GM21367 (cell line): Measurements from ENCODE around the gene CLUH.
"Not testable (repeated sequence)": the region's sequence is repeated elsewhere in the genome, so short reads cannot be mapped to it uniquely, and the experiment has no call there.

Experiments used
- ATAC-seq: cut with Tn5 transposase; IDR thresholded peaks from one replicate; pipeline ENCODE4 v1.9.1; 2021; ENCODE audit not compliant: unreplicated experiment

CLUH gene

DNA sequence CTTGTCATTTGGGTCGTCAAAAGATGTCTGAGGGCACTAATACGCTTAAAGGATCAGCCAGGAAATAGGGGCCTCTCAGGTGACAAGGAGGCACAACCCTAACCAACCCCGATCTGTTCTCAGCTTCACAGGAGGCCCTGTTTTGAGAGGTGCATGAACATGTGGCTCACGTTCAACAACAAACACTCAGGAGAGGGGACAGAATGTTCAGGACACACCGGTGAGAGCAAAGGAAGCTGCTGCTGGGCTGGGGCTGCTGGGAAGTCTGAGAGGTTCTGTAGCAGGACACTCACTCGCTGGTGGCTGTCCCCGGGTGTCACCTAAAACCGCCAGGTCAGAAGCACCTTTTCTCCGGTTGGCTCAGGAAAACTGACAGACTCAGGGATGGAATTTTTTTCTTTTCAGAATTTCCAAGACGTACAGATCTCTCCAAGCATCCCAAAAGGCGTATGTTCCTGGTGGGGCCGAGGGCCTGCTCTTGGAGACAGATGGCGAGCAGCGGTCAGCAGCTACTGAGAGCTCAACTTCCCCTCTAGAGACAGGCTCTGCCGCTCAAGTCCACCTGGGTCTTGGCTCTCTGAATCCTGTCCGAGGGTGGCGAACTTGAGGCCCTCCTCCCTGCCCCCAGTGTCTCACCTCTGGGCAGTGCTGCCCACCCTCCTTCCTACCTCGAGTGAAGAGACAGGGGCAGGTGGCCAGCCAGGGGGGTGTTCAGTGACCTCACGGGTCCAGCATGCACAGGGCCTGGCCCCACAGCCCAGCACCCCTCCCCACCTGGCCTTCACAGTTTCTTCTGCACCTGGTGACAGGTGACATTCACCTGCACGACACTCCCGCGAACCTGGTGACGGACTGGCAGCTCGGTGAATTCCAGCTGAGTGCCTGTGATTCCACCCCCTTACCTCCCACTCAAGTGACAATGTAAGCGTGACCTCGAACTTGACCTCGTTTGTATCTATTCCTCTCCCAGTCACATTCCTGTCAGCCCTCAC lies 22.9 kb downstream of the CLUH start:
- ATAC-seq: no peak

DNA sequence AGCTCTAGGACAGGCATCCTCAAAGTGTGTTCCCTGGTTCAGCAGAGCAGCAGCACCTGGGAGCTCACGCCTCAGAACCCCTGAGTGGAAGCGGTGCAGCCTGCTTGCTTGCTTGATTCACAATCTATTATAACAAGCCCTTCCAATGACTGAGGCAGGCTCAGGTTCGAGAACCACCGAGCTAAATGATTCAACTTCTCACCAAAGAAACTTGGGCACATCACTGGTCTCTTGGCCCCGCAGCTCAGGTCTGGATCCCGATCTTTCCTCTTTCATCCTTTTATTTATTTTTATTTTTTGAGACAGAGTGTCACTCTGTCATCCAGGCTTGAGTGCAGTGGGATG lies 24.5 kb downstream of the CLUH start:
- ATAC-seq: no peak

DNA sequence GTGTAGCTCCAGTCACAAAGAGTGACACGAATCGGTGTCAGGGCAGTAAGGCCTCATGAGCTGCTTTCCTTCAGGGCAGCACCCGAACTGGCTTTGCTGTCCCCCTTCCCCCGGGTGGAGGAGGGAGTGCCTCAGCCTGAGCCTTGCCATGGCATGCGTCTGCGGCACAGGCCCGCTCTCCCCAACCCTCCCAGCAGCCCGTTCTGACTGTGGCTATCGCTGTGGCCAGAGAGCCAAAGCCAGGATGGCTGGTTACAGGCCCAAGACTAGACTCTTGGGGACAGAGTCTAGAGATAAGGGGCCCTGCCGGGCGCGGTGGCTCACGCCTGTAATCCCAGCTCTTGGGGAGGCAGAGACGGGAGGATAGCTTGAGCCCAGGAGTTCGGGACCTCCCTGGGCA lies 25.9 kb downstream of the CLUH start:
- no peak for ATAC-seq

DNA sequence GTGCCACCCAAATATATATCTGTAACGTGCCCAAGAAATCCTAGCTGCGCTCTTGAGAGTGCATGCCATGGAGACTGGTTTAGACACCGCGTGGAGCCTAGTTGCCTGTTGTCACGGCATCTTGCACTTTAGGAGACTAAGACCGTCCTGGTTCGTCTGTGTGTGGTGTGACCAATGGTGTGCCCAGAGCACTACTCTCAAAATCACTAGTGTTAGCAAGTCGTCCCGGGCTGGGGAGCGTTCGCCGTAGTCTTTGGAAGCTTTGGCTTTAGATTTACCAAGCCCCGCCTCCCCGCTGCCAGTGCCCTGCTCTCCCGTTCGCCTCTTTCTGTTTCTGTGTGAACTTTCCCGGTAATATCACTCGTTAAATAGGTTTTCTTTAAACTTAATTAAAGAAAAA lies 27.0 kb downstream of the CLUH start:
- ATAC-seq: no peak

DNA sequence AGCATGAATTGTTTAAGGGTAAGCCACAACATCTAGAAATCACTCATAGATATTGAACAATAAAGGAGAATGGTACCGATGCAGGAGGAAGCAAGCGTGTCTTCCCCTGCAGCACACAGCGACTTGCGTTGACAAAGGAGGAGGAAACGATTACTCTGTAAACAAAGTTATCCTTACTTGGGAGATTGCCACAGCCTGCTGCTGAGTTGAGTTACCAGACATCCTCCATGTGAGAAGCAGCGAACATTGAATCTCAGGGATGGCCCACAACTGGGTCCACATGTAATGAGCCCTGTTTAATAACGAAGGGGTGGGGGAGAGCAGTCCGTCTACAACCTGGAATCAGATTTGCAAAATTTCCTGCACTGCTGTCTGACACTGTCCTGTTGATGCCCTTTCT lies 27.7 kb downstream of the CLUH start:
- no peak for ATAC-seq

DNA sequence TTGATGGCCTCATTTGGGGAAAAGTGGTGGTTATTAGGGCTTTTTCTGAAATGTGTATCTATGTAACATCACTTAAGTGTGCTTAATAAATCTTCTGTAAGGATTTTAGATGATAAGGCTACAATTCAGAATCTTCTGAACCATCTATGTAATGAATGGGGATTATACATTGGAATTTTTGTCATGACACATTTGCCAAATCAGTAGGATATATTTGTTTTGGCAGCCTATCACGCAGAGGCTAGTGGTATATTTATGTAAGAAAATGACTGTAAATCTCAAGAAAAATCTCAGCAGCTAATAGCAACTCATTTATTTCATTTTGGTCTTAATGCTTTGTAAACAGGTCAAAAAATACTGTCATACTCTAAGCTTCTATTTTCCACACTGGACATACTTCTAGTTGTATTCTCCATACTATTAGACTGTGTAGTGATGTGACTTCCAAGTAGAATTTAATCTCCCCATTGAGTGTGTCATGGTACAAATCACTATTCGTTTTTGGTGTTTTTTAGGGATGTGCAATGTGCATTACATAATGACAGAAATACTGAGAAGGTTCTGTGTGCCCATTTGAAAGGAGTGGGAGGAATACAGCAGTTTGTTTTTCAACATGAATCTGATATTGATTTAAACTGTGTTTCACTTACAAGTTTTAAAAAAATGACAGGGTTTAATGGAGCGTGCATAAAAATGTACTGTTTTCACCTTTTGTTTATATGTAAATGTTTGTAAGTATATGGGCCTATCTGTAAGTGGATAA lies 29.2 kb downstream of the CLUH start:
- ATAC-seq: no peak

DNA sequence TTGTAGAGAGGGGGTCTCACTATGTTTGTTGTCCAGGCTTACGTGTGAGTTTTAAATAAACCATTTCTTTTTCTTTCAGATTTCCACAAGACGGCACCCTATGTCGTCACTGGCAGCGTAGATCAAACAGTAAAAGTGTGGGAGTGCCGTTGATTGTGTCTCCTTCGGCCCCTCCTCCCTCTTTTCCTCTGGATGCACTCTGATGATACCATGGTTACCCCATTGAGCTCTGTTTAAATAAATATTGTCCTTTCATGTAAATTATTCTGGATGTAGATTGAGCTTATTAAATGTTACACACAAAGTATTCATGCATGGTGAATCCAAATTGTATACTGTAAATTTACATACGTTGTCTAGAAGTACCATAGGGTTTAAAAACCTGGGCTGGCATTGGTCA lies 29.9 kb downstream of the CLUH start:
- ATAC-seq: no peak

DNA sequence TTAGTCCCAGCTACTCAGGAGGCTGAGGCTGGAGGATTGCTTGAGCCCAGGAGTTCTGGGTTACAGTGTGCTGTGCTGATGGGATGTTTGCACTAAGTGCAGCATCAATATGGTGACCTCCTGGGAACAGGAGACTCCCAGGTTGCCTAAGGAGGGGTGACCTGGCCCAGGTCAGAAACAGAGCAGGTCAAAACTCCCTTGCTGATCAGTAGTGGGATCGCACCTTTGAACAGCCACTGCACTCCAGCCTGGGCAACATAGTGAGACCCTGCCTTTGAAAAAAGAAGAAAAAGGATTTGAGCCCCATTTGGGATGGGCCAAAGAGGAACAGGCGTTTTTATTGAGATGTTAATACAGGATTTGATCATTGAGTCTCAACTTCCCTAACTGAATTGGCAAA lies 30.6 kb downstream of the CLUH start:
- ATAC-seq: no peak

DNA sequence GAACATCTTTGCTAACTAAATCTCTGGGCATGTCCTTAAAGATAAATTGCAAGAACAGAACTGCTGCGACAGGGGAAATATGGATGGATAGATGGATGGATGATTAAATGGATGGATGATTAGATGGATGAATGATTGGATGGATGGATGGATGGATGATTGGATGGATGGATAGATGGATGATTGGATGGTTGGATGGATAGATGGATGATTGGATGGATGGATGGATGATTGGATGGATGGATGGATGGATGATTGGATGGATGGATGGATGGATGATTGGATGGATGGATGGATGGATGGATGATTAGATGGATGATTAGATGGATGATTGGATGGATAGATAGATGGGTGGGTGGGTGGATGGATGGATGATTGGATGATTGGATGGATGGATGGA lies 32.3 kb downstream of the CLUH start:
- not testable (repeated sequence) for ATAC-seq

DNA sequence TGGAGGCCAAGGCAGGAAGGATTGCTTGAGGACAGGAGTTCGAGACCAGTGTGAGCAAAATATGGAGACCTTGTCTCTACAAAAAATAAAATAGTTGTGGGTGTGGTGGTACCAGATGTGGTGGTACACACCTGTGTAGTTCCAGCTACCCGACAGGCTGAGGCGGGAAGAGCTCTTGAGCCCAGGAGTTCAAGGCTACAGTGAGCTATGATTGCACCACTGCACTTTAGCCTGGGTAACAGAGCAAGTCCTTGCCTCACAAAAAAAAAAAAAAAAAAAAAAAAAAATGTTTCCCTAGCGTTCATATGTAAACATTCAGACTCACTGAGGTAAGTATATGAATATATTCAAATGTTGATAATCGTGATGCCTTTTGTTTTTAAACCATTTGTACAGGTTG lies 39.5 kb downstream of the CLUH start:
- no peak for ATAC-seq

DNA sequence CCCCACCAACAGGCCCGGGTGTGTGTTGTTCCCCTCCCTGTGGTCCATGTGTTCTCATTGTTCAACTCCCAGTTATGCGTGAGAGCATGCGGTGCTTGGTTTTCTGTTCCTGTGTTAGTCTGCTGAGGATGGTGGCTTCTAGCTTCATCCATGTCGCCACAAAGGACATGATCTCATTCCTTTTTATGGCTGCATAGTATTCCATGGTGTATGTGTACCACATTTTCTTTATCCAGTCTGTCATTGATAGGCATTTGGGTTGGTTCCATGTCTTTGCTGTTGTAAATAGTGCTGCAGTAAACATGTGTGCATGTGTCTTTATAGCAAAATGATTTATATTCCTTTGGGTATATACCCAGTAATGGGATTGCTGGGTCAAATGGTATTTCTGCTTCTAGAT lies 51.2 kb downstream of the CLUH start:
- ATAC-seq: not testable (repeated sequence)

DNA sequence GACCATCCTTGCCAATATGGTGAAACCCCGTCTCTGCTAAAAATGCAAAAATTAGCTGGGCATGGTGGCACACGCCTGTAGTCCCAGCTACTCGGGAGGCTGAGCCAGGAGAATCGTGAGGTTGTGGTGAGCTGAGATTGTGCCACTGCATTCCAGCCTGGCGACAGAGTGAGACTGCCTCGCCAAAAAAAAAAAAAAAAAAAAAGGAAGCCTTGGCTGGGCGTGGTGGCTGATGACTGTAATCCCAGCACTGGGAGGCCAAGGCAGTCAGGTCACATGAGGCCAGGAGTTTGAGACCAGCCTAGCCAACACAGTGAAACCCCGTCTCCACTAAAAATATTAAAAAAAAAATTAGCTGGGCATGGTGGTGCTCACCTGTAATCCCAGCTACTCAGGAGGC lies 52.2 kb downstream of the CLUH start:
- ATAC-seq: not testable (repeated sequence)

DNA sequence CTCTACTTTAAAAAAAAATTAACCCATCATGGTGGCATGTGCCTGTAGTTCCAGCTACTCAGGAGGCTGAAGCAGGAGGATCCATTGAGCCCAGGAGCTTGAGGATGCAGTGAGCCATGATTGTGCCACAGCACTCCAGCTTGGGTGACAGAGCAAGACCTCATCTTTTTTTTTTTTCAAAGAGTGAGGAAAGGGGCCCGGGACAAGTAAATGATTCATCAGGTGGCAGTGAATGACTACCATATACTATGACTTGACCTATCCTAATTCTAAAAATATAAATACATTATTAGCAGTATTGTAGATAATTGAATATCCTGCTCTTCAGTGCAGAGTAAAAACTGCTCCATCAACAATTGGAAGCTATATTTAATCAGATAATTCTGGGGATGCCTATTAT lies 55.3 kb downstream of the CLUH start:
- ATAC-seq: no peak

DNA sequence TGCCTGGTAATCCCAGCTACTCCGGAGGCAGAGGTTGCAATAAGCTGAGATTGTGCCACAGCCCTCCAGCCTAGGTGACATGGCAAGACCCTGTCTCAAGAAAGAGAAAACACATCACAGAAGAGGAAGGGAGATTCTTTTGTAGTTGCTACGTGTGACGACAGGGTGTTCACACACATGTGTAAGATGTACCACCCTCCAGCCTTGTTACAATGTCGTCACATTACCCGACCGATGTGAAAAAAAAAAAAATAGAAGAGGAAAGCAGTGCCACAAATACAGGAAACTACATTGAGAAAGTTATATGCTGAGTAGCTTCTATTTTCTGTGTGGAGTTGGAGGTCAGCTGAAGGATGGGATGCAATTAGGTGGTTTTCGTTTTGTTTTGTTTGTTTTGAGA lies 56.0 kb downstream of the CLUH start:
- ATAC-seq: no peak

DNA sequence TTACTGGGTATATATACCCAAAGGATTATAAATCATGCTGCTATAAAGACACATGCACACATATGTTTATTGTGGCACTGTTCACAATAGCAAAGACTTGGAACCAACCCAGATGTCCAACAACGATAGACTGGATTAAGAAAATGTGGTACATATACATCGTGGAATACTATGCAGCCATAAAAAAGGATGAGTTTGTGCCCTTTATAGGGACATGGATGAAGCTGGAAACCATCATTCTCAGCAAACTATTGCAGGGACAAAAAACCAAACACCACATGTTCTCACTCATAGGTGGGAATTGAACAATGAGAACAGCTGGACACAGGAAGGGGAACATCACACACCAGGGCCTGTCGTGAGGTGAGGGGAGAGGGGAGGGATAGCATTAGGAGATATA lies 58.7 kb downstream of the CLUH start:
- not testable (repeated sequence) for ATAC-seq

DNA sequence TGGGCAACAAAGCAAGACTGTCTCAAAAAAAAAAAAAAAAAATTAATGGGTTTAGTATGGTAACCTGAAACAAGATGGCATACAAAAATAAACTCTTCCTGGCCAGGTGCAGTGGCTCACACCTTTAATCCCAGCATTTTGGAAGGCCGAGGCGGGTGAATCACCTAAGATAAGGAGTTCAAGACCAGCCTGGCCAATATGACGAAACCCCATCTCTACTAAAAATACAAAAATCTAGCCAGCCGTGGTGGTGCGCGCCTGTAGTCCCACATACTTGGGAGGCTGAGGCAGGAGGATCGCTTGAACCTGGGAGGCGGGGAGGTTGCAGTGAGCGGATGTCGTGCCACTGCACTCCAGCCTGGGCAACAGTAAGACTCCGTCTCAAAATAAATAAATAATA lies 62.4 kb downstream of the CLUH start:
- ATAC-seq: no peak

DNA sequence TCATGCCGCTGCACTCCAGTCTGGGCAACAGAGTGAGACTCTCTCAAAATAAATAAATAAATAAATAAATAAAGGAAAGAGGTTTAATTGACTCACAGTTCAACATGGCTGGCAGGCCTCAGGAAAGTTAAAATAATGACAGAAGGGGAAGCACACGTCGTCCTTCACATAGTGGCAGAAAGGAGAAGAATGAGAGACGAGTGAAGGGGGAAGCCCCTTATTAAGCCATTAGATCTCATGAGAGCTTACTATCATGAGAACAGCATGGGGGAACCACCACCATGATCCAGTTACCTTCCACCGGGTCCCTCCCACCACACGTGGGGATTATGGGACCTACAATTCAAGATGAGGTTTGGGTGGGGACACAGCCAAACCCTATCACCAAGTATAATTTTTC lies 63.6 kb downstream of the CLUH start:
- ATAC-seq: no peak

DNA sequence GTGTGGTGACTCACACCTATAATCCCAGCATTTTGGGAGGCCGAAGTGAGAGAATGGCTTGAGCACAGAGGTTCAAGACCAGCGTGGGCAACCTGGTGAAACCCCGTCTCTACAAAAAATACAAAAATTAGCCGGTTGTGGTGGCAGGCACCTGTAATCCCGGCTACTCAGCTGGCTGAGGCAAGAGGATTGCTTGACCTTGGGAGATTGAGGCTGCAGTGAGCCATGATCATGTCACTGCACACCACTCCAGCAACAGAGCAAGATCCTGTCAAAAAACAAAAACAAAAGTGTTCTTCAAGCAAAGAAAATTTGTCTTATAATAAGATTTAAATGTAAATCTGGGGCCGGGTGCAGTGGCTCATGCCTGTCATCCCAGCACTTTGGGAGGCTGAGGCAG lies 66.6 kb downstream of the CLUH start:
- no peak for ATAC-seq
